H1 (cell line): ENCODE measurements around the gene PRKD1. TPM values are rescaled to one million over a fixed set of nuclear protein-coding genes. Genes with fewer than 3 reads are reported as not detected.

Experiments
- CTCF ChIA-PET: fragments of 300-600 bp; sonication (Branson Sonifier 250); formaldehyde crosslinking; loops from one replicate; lab custom pipeline; 2021; ENCODE audit not compliant: partially characterized antibody; lab: Charles Lee
- POLR2A ChIA-PET: fragments of 300-600 bp; sonication (Branson Sonifier 250); formaldehyde crosslinking; loops from one replicate; lab custom pipeline; 2021; ENCODE audit warnings: inconsistent platforms; ENCODE audit not compliant: partially characterized antibody; lab: Charles Lee
- DNase-seq, 2 experiments: peaks; one replicate each; pipeline versions ENCODE4 v3.0.0 to v3.0.0-alpha.2; 2010 to 2022; ENCODE audit warnings: low spot score in 2 of 2, low read depth in 1 of 2, mixed read lengths in 1 of 2
- FAIRE-seq: peaks from 2 replicates; lab custom pipeline; 2011; peaks lifted over from hg19 to GRCh38; lab: Jason Lieb, UNC
- H2AFZ ChIP-seq: 2 replicates; pipeline ENCODE4 v1.8.1; 2012; ENCODE audit warnings: low read length, inconsistent platforms
- H2AK5ac ChIP-seq: 2 replicates; pipeline ENCODE4 v1.6.1; 2013; ENCODE audit warnings: low read depth, low read length
- H2BK120ac ChIP-seq: replicated peaks from 2 replicates; pipeline ENCODE3; 2013; ENCODE audit warnings: low read depth, low read length, inconsistent platforms
- H2BK12ac ChIP-seq: 2 replicates; pipeline ENCODE4 v1.6.1; 2013; ENCODE audit warnings: low read depth, low read length
- H2BK15ac ChIP-seq: 2 replicates; pipeline ENCODE4 v1.6.1; 2013; ENCODE audit warnings: low read length
- H2BK20ac ChIP-seq: 2 replicates; pipeline ENCODE4 v1.6.1; 2013; ENCODE audit warnings: low read length
- H2BK5ac ChIP-seq: 2 replicates; pipeline ENCODE4 v1.6.1; 2013; ENCODE audit warnings: low read depth, low read length
- H3K14ac ChIP-seq: 2 replicates; pipeline ENCODE4 v1.6.1; 2013; ENCODE audit warnings: inconsistent platforms; ENCODE audit not compliant: insufficient read length
- H3K18ac ChIP-seq: 2 replicates; pipeline ENCODE4 v1.6.1; 2013; ENCODE audit warnings: low read length; ENCODE audit errors: extremely low read depth
- H3K23ac ChIP-seq: 2 replicates; pipeline ENCODE4 v1.6.1; 2013; ENCODE audit warnings: inconsistent platforms; ENCODE audit not compliant: insufficient read length
- H3K23me2 ChIP-seq: 2 replicates; pipeline ENCODE4 v1.6.1; 2013; ENCODE audit warnings: low read depth, low read length
- H3K27ac ChIP-seq: 2 replicates; pipeline ENCODE4 v1.6.1; 2011; ENCODE audit warnings: low read depth, low read length, inconsistent platforms
- H3K27me3 ChIP-seq, 4 experiments: replicated peaks in 1 of 4; 1 replicate in 1 of 4; 2 replicates in 3 of 4; pipeline versions ENCODE4 v1.6.1 to v1.8.1; 2011 to 2013; ENCODE audit warnings: low read length in 3 of 4, mild to moderate bottlenecking in 3 of 4, inconsistent platforms in 2 of 4, mixed read lengths in 2 of 4, moderate library complexity in 1 of 4; ENCODE audit not compliant: control insufficient read depth in 3 of 4, insufficient read depth in 3 of 4; ENCODE audit errors: extremely low read depth in 1 of 4
- H3K36me3 ChIP-seq, 4 experiments: 2 replicates each; pipeline versions ENCODE4 v1.6.1 to v1.8.1; 2011 to 2013; ENCODE audit warnings: mild to moderate bottlenecking in 4 of 4, low read length in 3 of 4, moderate library complexity in 2 of 4, control low read depth in 1 of 4, inconsistent platforms in 1 of 4; ENCODE audit not compliant: insufficient read depth in 4 of 4, control insufficient read depth in 2 of 4
- H3K4ac ChIP-seq: replicated peaks from 2 replicates; pipeline ENCODE3; 2013; ENCODE audit warnings: low read length, low read depth, mixed read lengths, inconsistent platforms; ENCODE audit not compliant: insufficient read length
- H3K4me1 ChIP-seq, 4 experiments: replicated peaks in 1 of 4; 1 replicate in 1 of 4; 2 replicates in 3 of 4; pipeline versions ENCODE4 v1.6.1 to v1.8.1; 2011 to 2013; ENCODE audit warnings: low read length in 3 of 4, inconsistent platforms in 2 of 4, mixed read lengths in 1 of 4; ENCODE audit not compliant: insufficient read depth in 4 of 4, control insufficient read depth in 3 of 4
- H3K4me2 ChIP-seq, 2 experiments: 2 replicates each; pipeline versions ENCODE4 v1.6.1 to v1.8.1; 2011 to 2013; ENCODE audit warnings: low read depth in 2 of 2, low read length in 2 of 2, control low read depth in 1 of 2, inconsistent platforms in 1 of 2, mild to moderate bottlenecking in 1 of 2; ENCODE audit not compliant: insufficient read depth in 1 of 2
- H3K4me3 ChIP-seq, 4 experiments: fragments of 200-600, 300-600 bp in 1 of 4; sonication (generic), shearing (Covaris generic), sonication (Bioruptor Twin) in 1 of 4; 2 replicates each; pipeline versions ENCODE4 v1.5.1 to v1.8.1; 2011 to 2016; ENCODE audit warnings: low read length in 4 of 4, low read depth in 3 of 4, control low read depth in 2 of 4, inconsistent platforms in 2 of 4, mild to moderate bottlenecking in 2 of 4, mixed read lengths in 1 of 4, moderate library complexity in 1 of 4; ENCODE audit not compliant: insufficient read depth in 2 of 4; ENCODE audit errors: extremely low read depth in 1 of 4
- H3K56ac ChIP-seq: replicated peaks from 2 replicates; pipeline ENCODE3; 2013; ENCODE audit warnings: low read depth, mild to moderate bottlenecking, mixed read lengths, low read length, inconsistent platforms; ENCODE audit not compliant: insufficient read length
- H3K79me1 ChIP-seq: 2 replicates; pipeline ENCODE4 v1.6.1; 2013; ENCODE audit warnings: low read depth, low read length, control low read depth
- H3K79me2 ChIP-seq, 2 experiments: 2 replicates each; pipeline versions ENCODE4 v1.6.1 to v1.8.1; 2012 to 2013; ENCODE audit warnings: low read length in 2 of 2, mild to moderate bottlenecking in 2 of 2, inconsistent platforms in 1 of 2; ENCODE audit not compliant: insufficient read depth in 2 of 2, control insufficient read depth in 1 of 2
- H3K9ac ChIP-seq, 4 experiments: replicated peaks in 1 of 4; 1 replicate in 1 of 4; 2 replicates in 3 of 4; pipeline versions ENCODE4 v1.6.1 to v1.8.1; 2011 to 2013; ENCODE audit warnings: low read depth in 3 of 4, low read length in 3 of 4, control low read depth in 2 of 4, mild to moderate bottlenecking in 2 of 4, moderate library complexity in 2 of 4, inconsistent platforms in 1 of 4; ENCODE audit errors: extremely low read depth in 1 of 4
- H3K9me3 ChIP-seq, 2 experiments: 2 replicates each; pipeline versions ENCODE4 v1.6.1 to v1.8.1; 2012 to 2013; ENCODE audit warnings: mild to moderate bottlenecking in 2 of 2, moderate library complexity in 2 of 2, control low read depth in 1 of 2, inconsistent platforms in 1 of 2, low read depth in 1 of 2, low read length in 1 of 2, mixed read lengths in 1 of 2; ENCODE audit not compliant: insufficient read depth in 2 of 2
- H4K20me1 ChIP-seq, 2 experiments: replicated peaks in 1 of 2; 2 replicates each; pipeline versions ENCODE3 to v1.8.1; 2011 to 2013; ENCODE audit warnings: inconsistent platforms in 2 of 2, low read length in 2 of 2, mild to moderate bottlenecking in 1 of 2; ENCODE audit not compliant: insufficient read depth in 2 of 2, control insufficient read depth in 1 of 2
- H4K5ac ChIP-seq: 2 replicates; pipeline ENCODE4 v1.6.1; 2013; ENCODE audit warnings: low read length, low read depth, mixed read lengths, inconsistent platforms; ENCODE audit not compliant: insufficient read length
- H4K8ac ChIP-seq: 2 replicates; pipeline ENCODE4 v1.8.0; 2013; ENCODE audit warnings: mild to moderate bottlenecking, moderate library complexity, low read length, inconsistent platforms; ENCODE audit not compliant: insufficient read depth; ENCODE audit errors: extremely low read depth
- H4K91ac ChIP-seq: replicated peaks from 2 replicates; pipeline ENCODE3; 2013; ENCODE audit warnings: low read length, mixed read lengths, inconsistent platforms; ENCODE audit not compliant: insufficient read length
- ASH2L ChIP-seq: fragments of 200-600, 300-600 bp; sonication (generic); IDR thresholded peaks from one replicate; pipeline ENCODE4 v1.7.1; 2017; ENCODE audit warnings: low read length
- CTCF ChIP-seq, 3 experiments: IDR thresholded peaks; 1 replicate in 2 of 3; 2 replicates in 1 of 3; pipeline versions ENCODE4 v1.5.1 to v1.6.1; 2011; ENCODE audit warnings: low read length in 3 of 3, mild to moderate bottlenecking in 3 of 3, inconsistent platforms in 2 of 3, low read depth in 1 of 3, moderate library complexity in 1 of 3; ENCODE audit not compliant: insufficient read depth in 1 of 3; ENCODE audit errors: control extremely low read depth in 1 of 3
- EGR1 ChIP-seq: IDR thresholded peaks from 2 replicates; pipeline ENCODE4 v1.6.1; 2011; ENCODE audit warnings: low read depth, low read length, borderline replicate concordance
- FOSL1 ChIP-seq: IDR thresholded peaks from 2 replicates; pipeline ENCODE4 v1.6.1; 2011; ENCODE audit warnings: mild to moderate bottlenecking, low read depth, low read length, moderate library complexity; ENCODE audit not compliant: insufficient read depth
- HDAC6 ChIP-seq: IDR thresholded peaks from one replicate; pipeline ENCODE4 v1.7.1; 2012; ENCODE audit warnings: low read depth, mild to moderate bottlenecking, inconsistent platforms, low read length, moderate library complexity
- KDM5A ChIP-seq: fragments of 200-600 bp; IDR thresholded peaks from 2 replicates; pipeline ENCODE4 v1.7.1; 2012; ENCODE audit warnings: mild to moderate bottlenecking, low read length, inconsistent platforms, mixed read lengths
- MAFK ChIP-seq: IDR thresholded peaks from 2 replicates; pipeline ENCODE4 v1.6.1; 2012; ENCODE audit warnings: low read depth, mild to moderate bottlenecking, improper control_type of control experiment, low read length
- NANOG ChIP-seq: IDR thresholded peaks from 2 replicates; pipeline ENCODE4 v1.6.1; 2011; ENCODE audit warnings: low read length, low read depth, mild to moderate bottlenecking, inconsistent platforms; ENCODE audit not compliant: insufficient read depth, poor library complexity, severe bottlenecking
- SAP30 ChIP-seq: fragments of 300-600 bp; sonication (generic); IDR thresholded peaks from 2 replicates; pipeline ENCODE4 v1.7.1; 2012; ENCODE audit warnings: low read length, moderate library complexity, mild to moderate bottlenecking, inconsistent platforms; ENCODE audit not compliant: insufficient read depth, insufficient replicate concordance
- SP2 ChIP-seq: IDR thresholded peaks from 2 replicates; pipeline ENCODE4 v1.6.1; 2012; ENCODE audit warnings: mild to moderate bottlenecking, low read length, inconsistent platforms
- TAF1 ChIP-seq: IDR thresholded peaks from 2 replicates; pipeline ENCODE4 v1.6.1; 2011; ENCODE audit warnings: mild to moderate bottlenecking, low read depth, low read length
- ZNF274 ChIP-seq: IDR thresholded peaks from 2 replicates; pipeline ENCODE4 v1.7.0; 2012; ENCODE audit warnings: low read length, borderline replicate concordance; ENCODE audit errors: extremely low read depth
- WGBS, 2 experiments: shearing (Covaris generic) in 1 of 2; methylation state at CpG; one replicate each; pipeline versions ENCODE4 v1.1.6 to v1.1.7; 2013 to 2015; ENCODE audit warnings: low lambda C conversion rate in 2 of 2, mixed read lengths in 2 of 2, inconsistent platforms in 1 of 2, low coverage in 1 of 2, missing lambda C conversion rate in 1 of 2; ENCODE audit not compliant: insufficient replicate concordance in 2 of 2, insufficient coverage in 1 of 2, insufficient read length in 1 of 2; ENCODE audit errors: extremely low coverage in 1 of 2, missing lambda C conversion rate in 1 of 2; 5-methylcytosine and 5-hydroxymethylcytosine counted together
- polyA plus RNA-seq, 7 experiments: library from polyadenylated mRNA; depleted of rRNA in 3 of 7; stranded (reverse) in 5 of 7; unstranded in 2 of 7; fragments of >200 nt in 5 of 7; fragments of 200-250 nt in 2 of 7; gene quantifications; 1 replicate in 5 of 7; 2 replicates in 1 of 7; 4 replicates in 1 of 7; pipeline versions ENCODE4 v1.2.1 to v1.2.3, GENCODE V29; 2011 to 2013; ENCODE audit warnings: missing spikeins in 2 of 7, mixed read lengths in 2 of 7
- total RNA-seq: library from RNA; stranded (reverse); fragmentation: NEBNext Ultra II Directional; extraction: Animal tissue kit (Norgen Biotek cat#: 25700); gene quantifications from 2 replicates; pipeline ENCODE4 v1.2.1, GENCODE V29; 2021

PRKD1 gene
- total and polyA plus RNA-seq, 2 of the 8 experiments (the other 6 are each of a cell fraction or from before 2014, with no cell fraction given) = 3.6 to 6.8 TPM

- H4K91ac ChIP-seq = no peak overlapping the region
- no peak overlapping the region for H2BK5ac ChIP-seq
- H3K23ac ChIP-seq = no peak overlapping the region
- WGBS, 2 experiments = 87% methylated on average over 5 of the region's 5 CpGs; no CpG with 5 or more reads in 1 of the 2 experiments
- H3K27ac ChIP-seq = no peak overlapping the region
- ChIA-PET CTCF (interaction anchor here (1.2 kb wide), 1 partner anchor 391 kb away, joined by 4 read pairs; no protein-coding TSS in a partner anchor), POLR2A (no interaction called here)
- H3K79me2 ChIP-seq = no peaks in the 10 kb centered on the region
- H3K79me1 ChIP-seq = no peaks in the 10 kb centered on the region
- H2AFZ ChIP-seq = no peak overlapping the region
- H3K56ac ChIP-seq = no peak overlapping the region
- no peaks in the 10 kb centered on the region for H3K23me2 ChIP-seq
- H2AK5ac ChIP-seq = no peak overlapping the region
- DNase-seq (no peak), FAIRE-seq (no peak)
- H3K36me3 ChIP-seq = no peaks in the 10 kb centered on the region
- H4K20me1 ChIP-seq = no peaks in the 10 kb centered on the region
- TF ChIP-seq TAF1 (no peak), ZNF274 (no peak), KDM5A (no peak), MAFK (no peak), SAP30 (no peak), SP2 (no peak), EGR1 (no peak), FOSL1 (no peak), CTCF (IDR thresholded peaks at IDR 0.05; ENCODE audit: control extremely low read depth in 1 of 3, insufficient read depth in 1 of 3, low read depth in 1 of 3, low read length in 3 of 3) (no peak), ASH2L (no peak), NANOG (no peak), HDAC6 (no peak)
- H3K14ac ChIP-seq = no peak overlapping the region
- no peak overlapping the region for H2BK15ac ChIP-seq
- H3K4me3 ChIP-seq = no peak overlapping the region
- H3K4ac ChIP-seq = no peak overlapping the region
- peaks cover 0 to 3% (median 1%) of the 10 kb centered on the region in 4 experiments; a peak in 1 of 7 replicates for H3K4me1 ChIP-seq
- no peak overlapping the region for H3K4me2 ChIP-seq
- H4K5ac ChIP-seq = no peak overlapping the region
- no peaks in the 10 kb centered on the region for H3K9me3 ChIP-seq
- H2BK12ac ChIP-seq = no peak overlapping the region
- no peak overlapping the region for H3K18ac ChIP-seq
- H3K27me3 ChIP-seq = no peaks in the 10 kb centered on the region
- H3K9ac ChIP-seq = no peak overlapping the region
- H4K8ac ChIP-seq = no peak overlapping the region
- no peak overlapping the region for H2BK20ac ChIP-seq
- H2BK120ac ChIP-seq = no peak overlapping the region
Measured at GRCh38 chr14:29823816-29824215, 103.8 kb downstream of the PRKD1 start.
